ENCODE results near the gene SERPINA9.

GRCh38 chr14:94466706-94467370 lies 9.2 kb downstream of the SERPINA9 start:
- no peak for TF ChIP-seq CTCF (IDR thresholded peaks at IDR 0.05)
- no peak for TF ChIP-seq POLR2A (IDR thresholded peaks at IDR 0.05)

Measured in right lobe of liver (tissue), 4 donors.